GM21447 (cell line): ENCODE measurements around the gene CHST6.
"Not testable (repeated sequence)": the region's sequence is repeated elsewhere in the genome, so short reads cannot be mapped to it uniquely, and the experiment has no call there.

Experiments
- ATAC-seq: cut with Tn5 transposase; IDR thresholded peaks from one replicate; pipeline ENCODE4 v1.9.1; 2021; ENCODE audit not compliant: unreplicated experiment

The CHST6 gene

DNA sequence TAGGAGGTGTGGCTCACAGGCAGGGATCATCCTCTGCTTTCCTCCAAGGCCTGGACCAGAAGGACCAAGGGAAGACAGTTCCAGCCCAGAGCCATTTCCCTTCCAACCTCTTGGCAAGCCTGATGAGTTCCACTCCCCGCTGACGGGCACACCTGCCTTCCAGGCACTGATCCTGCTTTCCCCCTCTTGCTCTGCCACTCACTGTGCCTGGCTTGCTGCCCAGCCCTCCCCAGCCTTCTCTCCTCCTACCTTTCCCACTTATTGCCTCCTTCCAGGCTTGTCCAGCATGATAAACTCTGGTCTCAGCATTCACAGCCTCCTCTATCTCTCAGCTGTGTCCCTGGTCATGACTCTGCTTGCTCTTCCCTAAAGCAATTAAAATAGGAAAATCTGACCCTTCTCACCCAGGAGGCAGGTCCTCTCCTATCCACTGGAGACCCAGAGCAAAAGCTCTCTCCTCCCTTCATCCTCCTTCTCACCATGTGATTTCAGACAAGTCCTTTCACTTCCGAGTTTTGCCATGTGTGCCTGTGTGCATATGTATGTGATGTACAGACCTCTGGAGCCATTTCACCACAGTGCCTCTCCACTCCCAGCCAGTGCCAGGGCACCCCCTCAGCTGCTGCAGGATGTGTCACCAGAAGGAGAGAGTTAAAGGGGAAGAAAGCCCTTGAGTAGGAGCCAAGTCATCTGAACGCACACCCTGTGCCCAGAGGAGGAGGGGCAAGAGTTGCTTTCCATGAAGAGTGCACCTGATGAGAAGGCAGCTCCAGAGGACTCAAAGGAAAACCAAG is 17.4 kb downstream of the CHST6 start:
- ATAC-seq: no peak

DNA sequence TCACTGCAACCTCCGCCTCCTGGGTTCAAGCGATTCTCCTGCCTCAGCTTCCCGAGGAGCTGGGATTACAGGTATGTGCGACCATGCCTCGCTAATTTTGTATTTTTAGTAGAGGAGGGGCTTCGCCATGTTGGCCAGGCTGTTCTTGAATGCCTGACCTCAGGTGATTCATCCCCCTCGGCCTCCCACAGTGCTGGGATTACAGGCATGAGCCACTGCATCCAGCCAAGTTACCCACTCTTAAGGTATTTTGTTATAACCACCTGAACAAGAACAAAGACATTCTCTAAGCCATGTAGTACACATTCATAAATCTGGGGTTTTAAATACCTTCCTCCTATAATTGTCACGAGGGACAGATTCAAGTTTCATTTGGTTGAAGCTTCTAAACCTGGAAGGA is 18.4 kb downstream of the CHST6 start:
- no peak for ATAC-seq

DNA sequence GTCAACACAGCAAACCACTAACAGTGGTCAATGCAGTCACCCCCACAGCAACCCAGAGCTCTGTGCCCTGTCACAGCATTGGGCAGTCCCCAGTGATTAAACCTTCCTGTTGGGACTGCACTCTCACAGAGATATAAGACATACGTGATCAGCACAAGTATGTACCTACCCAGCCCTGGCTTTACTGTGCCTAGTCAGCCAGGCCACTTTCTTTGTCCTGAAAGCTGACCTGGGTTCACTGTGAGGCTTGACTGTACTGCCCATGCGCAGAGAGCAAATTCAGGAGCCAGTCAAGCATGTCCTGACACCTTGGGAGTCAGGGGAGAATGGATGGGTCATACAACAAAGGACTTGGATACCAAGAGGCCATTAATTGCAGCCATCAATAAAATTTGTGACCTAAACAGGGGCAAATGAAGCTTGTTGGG is 19.8 kb downstream of the CHST6 start:
- no peak for ATAC-seq

DNA sequence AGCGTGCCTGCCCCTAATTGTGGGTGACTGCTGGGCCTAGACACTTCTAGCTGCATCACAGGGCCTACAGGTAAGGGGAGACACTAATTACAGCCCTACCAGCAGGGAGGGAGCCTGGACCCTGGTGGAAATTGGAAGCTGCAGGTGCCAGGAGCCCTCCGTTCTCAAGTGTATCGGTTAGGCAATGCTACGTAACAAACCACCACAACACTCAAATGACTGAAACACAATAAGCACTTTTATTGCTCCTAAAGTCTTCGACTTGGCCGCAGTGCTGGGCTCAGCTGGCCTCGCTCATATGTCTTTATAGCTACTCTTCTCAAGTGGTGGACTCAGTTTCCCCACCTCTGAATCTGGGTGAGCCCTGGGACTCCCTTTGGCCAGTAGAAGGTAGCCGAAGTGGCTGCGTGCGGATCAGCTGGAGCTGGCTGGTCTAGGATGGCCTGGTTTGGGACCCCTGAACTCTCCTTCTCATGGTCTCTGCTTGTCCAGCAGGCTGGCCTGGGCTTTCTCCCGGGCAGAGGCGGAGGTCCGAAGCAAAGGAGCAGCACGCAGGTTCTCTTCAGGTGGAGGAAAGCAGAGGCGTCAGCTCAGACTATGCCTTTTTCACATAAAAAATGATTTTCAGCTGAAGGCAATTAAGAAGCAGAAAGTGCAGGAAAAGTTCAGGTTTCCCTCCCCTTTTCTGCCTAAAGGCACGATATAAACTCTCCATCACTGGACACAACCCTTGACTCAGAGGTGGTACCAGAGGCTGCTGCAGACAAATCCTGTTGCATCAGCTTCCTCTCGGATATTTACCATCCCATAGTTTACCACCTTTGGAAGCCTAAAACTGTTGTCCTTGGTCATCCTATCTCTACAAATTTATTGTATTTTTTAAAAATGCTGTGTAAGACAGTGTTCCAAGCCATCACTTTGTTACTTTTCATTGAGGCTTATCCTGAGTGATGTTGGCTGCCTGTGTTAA is 22.0 kb downstream of the CHST6 start:
- ATAC-seq: no peak

DNA sequence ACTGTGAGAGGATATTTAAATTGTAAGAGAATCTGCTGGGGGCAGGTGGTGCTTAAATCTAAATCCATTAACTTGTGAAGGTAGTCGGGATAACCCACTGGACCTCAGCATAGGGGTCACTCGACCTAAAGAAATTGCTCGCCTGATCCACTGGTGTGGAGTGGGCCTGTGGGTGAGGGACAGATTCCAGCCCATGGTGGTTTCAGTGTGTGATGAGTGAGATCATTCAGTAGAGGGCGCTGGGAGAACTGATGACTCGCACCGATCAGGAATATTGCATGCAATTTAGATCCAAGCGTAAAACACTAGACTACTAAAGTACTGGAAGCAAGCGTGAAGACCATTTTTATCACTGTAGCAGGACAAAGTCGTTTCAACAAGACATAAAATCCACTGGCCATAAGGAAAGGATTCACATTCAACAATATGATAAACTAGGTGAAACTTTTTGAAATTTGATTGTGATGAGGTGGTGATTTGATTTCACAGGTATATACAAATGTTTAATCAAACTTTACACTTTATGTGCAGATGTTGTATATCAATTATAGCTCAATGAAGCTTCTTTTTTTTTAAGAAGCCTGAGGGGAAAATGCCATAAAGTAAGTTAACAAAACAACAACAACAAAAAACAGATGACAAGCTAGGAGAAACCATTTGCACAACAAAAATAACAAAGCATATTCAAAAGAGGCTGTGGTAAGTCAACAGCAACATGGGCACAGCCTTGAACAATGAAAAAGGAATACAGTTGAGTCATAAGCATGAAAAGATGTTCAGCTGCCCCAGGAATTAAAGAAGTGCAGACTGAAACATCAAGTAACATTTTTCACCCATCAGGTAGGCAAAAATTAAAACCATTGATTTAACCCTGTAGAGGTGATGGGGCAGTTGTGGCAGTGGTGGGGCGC is 23.3 kb downstream of the CHST6 start:
- peak; percentile 78 for ATAC-seq

DNA sequence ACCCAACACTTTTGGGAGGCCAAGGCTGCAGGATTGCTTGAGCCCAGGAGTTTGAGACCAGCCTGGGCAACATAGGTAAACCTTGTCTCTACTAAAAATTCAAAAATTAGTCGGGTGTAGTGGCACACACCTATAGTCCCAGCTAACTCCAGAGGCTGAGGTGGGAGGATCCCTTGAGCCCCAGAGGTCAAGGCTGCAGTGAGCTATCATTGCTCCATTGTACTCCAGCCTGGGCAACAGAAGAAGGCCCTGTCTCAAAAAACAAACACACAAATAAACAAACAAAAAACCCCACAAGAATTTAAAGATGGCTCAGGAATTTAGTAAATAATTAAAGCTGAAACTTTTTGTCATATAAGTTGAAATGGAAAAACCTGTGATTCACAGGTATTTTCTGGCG is 28.5 kb downstream of the CHST6 start:
- no peak for ATAC-seq

DNA sequence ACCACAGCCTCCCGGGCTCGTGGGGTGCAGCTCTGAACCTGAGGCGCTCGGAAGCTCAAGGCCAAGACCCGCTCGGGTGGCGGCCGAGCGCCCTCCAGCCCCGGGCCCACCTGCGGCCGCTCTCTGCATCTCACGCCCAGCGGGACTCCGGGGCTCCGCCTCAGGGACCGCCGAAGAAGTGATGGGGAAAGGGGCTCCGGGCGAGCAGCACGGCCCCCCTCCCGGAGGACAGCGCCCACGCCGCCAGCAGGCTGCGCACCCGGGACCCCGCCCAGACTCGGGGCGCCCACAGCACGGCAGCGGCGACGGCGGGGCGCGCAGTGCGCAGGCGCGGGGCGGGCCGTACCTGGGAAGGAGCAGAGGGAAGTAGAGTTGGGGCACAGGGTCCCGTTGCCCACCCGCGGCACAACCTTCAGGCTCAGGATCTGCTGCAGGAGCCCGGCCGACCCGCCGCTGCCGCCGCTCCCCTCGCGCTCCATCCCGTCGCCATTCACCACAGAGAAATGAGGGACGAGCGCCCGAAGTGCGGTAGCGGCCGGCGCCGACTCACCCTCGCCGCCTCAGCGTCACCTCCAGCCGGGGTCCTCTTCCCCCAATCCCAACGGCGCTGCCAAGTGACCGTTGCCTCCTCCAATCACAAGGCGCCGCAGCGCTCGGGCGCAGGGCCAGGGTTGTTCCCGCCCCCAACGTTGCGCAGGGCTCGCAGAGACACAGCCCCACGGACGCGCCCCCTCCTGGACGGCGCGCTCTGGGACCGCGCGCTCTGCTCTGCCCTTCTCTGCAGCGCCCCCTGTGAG is 30.9 kb downstream of the CHST6 start, which contains the start of gene TMEM170A:
Gene TMEM170A, minus strand, starts transcription at position 568 of the 797 bp plus-strand sequence. Its CDS starts 89 bp downstream, at position 479.
- peak; percentile 88 for ATAC-seq

DNA sequence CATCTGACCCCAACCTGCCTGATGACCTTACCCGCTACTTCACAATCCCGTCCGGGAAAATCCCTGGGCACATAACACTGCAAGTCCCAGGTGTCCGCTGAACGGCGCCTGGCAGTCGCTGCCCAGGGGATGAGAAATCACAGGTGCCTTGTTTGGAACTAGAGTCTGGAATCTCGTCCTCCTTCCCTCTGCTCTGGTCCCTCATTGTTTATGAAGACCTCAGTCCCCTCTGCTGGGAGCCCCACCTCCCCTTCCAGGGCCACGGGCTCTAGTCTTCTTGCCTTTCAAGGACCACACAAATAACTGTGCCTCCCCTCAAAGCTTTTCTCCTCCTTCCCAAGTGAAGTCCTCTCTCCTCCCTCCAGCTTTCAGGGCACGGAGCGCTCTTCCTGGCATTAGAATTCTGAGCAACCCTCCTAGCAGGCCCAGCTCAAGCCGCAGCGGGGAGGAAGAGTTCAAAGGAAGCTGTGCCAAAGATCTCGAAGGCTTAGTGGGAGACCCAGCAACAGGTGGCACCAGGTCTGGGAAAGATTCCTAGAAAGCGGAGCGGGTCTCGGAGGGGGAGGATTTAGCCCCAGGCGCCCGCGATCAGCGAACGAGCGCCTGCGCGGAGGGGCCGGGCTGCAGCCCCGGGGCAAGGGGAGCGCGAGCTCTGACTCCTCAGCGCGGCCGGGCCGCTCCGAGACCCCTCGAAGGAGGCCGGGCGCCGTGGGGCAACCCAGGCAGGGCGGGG is 31.7 kb downstream of the CHST6 start:
- peak; percentile 13 for ATAC-seq

DNA sequence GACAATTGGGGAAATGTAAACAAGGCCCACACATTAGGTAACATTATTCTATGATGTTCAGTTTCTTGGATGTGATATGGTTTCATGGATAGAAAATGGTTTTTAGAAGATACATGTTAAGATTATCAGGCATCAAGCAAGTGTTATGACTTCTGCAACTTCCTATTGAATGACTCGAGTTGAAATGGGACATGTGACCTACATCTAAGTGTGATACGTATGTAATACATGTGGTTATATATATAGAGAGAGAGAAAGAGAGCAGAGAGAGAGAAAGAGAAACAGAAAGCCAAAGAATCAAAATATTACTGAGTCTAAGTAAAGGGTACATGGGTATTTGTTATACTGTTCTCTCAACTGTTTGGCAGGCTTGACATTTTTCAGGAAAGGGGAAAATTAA is 32.4 kb downstream of the CHST6 start:
- peak; percentile 23 for ATAC-seq

DNA sequence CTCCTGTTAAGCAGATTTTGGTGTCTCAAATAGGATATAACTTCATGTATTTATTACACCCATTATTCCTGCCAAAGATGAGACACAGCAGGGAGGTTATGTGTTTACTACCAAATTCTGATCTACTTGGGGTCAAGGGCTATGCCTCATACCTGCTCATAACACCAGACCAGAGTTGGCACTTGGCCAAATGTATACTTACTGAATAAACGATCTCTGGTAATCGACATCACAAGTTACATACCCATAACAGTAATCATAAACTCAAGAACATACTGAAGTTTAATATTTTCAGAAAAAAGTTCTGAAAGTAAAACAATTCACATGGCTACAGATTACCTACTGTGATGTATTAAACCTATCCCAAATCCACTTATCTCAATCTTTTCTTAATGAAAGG is 33.7 kb downstream of the CHST6 start:
- ATAC-seq: no peak

DNA sequence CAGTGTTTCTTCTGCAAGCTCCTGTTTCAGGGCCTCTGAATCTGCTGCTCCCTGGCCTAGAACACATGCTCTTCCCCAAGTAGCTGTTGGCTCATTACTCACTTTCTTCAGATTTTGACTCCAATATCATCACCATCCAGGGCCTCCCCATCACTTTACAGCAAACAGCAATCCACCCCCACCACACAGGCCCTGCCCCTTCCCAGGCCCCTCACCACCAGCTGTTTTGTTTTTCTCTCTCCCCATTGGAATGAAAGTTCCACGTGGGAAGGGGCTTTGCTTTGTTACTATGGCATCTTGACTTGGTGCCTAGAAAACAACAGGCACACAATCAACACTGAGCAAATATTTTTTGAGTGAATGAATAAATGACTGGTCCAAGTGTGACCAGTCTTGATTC is 34.8 kb downstream of the CHST6 start:
- ATAC-seq: no peak

DNA sequence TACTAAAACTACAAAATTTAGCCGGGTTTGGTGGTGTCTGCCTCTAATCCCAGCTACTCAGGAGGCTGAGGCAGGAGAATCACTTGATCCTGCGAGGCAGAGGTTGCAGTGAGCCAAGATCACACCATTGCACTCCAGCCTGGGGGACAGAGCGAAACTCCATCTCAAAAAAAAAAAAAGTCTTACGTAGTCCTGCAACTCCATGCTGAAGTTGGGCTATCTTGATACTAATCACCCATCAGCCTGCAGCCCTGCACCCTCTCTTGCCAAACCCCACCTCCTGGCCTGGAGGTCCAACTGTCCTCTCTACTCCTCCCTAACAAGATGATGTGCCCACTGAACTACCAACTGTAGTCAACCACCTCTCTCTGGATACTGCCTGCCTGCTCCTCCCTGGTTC is 35.5 kb downstream of the CHST6 start:
- no peak for ATAC-seq

DNA sequence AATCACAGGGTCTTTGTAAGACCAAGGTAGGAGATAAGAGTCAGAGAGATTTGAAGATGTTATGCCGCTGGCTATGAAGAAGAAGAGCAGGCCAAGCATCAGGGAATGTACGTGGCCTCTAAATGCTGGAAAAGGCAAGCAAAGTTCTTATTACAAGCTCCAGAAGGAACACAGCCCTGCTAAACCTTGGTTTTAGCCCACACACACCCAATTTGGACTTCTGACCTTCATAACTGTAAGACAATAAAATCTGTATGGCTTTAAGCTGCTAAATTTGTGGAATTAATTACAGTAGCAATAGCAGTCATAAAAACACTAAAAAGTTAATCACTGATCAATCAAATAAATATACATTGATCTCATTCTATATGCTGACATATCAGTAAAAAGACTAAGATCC is 36.8 kb downstream of the CHST6 start:
- no peak for ATAC-seq

DNA sequence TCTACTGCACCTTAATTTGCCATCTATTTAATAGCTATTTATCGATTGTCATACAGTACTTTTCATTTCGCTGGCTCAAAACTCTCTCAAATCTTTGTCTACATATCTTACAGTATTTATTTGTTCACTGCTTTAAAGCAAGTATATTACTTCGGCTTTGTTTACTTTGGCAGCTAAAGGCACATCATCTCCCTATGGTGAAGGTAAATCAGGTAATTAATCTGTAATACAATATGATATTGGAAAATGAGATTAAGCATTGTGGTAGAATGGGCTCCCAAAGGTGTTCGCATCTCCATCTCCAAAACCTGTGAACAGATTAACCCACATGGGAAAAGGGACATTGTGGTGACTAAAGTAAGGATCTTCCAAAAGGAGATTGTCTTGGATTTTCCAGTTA is 37.2 kb downstream of the CHST6 start:
- ATAC-seq: no peak

DNA sequence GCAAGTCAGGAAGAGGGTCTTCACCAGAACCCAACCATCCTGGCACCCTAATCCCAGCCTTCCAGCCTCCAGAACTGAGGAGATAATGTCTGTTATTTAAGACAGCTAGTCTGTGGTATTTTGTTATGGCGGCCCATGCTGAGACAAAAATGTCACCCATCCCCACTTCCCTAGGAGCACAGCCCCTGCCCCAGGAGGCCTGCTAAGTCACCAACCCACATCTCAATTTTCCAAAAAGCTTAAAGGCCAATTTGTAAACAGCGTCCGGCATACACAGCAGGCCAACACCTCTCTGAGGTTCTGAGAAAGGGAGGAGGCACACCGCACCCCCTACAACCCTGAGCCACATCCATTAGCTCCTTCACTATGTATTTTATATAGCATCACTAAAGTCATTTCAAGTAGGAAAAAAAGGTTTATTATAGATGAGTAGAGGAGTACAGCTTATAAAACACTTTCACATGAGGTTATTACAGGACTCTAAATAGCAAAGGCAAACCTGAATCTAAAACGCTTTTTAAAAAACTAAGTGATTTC is 37.7 kb downstream of the CHST6 start:
- no peak for ATAC-seq

DNA sequence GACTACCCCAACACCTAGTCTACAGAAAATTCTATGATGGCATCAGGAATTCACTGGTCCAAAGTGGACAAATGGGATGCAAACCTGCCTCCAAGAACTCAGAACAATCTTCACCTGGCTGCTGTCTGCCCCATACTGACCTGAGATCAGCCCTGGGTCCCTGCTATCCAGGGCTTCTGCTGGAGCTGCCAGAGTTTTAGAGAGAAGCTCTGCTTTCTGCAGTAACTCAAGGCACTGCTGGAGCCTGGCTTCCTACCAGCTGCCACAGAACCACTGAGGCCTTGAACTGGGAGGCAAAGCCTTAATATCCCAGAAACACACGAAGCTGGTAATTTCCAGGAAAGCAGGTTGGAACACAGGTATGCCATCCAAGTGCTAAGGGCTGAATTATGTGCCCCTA is 38.3 kb downstream of the CHST6 start:
- no peak for ATAC-seq

DNA sequence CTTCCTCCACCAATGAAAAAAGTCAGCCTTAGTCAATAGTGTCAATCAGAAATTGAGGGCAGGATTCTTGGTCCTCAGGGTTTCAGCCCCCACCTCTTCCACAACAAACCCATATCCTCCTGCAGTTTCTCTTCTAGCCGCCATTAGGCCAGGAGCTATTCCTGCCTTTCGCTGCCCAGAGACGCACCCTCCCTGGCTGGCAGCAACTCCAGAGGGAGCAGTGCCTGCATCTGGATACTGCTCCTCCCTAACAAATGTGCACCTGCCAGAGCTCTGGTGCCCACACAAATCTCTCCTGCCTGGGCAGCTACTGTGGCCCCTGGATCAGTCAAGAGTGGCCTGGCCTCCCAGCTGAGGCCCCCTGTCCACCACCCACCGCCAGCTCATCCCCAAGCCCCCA is 38.8 kb downstream of the CHST6 start:
- ATAC-seq: not testable (repeated sequence)

DNA sequence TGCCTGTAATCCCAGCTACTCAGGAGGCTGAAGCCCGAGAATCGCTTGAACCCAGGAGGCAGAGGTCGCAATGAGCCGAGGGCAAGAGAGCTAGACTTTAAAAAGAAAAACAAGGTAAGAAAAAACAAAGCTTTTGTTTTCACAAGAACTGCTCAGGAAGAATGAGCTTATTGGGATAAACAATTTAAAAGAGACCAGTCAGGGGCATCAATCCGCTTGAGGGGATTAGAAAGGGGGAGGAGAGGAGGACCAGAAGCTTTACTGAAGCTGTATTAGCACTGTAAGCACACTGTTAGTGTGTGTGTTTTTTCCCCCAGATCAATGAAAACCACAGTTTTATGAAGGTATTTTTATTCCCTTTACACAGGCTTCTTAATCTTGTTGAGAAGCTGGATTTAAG is 39.6 kb downstream of the CHST6 start:
- no peak for ATAC-seq
